Esophagus muscularis mucosa (tissue), 4 donors: ENCODE results near the gene ZNF160. TPM values are rescaled to one million over a fixed set of nuclear protein-coding genes. Genes with fewer than 3 reads are reported as not detected.
"Not testable (repeated sequence)": the region's sequence is repeated elsewhere in the genome, so short reads cannot be mapped to it uniquely, and the experiment has no call there.

ENCODE experiments used
- DNase-seq: peaks from one replicate; pipeline ENCODE4 v3.0.0-alpha.2; 2017; ENCODE audit errors: extremely low spot score
- H3K27ac ChIP-seq, 4 donors: fragments of 200-600 bp; sonication (generic); replicated peaks in 1 of 4; 1 replicate in 3 of 4; 2 replicates in 1 of 4; pipeline ENCODE4 v1.5.1; 2016 to 2019; ENCODE audit warnings: mild to moderate bottlenecking in 1 of 4
- H3K27me3 ChIP-seq, 4 donors: fragments of 200-600 bp; sonication (generic); one replicate each; pipeline versions ENCODE4 v1.5.1 to v1.6.0; 2016 to 2019
- H3K36me3 ChIP-seq, 4 donors: fragments of 200-600 bp; sonication (generic); one replicate each; pipeline ENCODE4 v1.5.1; 2016 to 2019
- H3K4me1 ChIP-seq, 4 donors: fragments of 200-600 bp; sonication (generic); one replicate each; pipeline ENCODE4 v1.5.1; 2016 to 2019
- H3K4me3 ChIP-seq, 4 donors: fragments of 200-600 bp; sonication (generic); 1 replicate in 2 of 4; 2 replicates in 2 of 4; pipeline ENCODE4 v1.5.1; 2016 to 2019; ENCODE audit warnings: mild to moderate bottlenecking in 4 of 4, moderate library complexity in 1 of 4
- H3K9me3 ChIP-seq, 4 donors: fragments of 200-600 bp; sonication (generic); 1 replicate in 3 of 4; 2 replicates in 1 of 4; pipeline ENCODE4 v1.5.1; 2016 to 2019
- CTCF ChIP-seq, 3 experiments: fragments of 200-600 bp in 2 of 3; fragments of 450-650 bp in 1 of 3; sonication (generic) in 2 of 3; IDR thresholded peaks; one replicate each; pipeline ENCODE4 v1.5.1; 2017 to 2019; ENCODE audit warnings: antibody characterized with exemption in 3 of 3, mild to moderate bottlenecking in 2 of 3, moderate library complexity in 1 of 3
- EP300 ChIP-seq: sonication (generic); formaldehyde crosslinking; IDR thresholded peaks from one replicate; pipeline ENCODE4 v1.6.1; 2017; ENCODE audit warnings: antibody characterized with exemption
- POLR2A ChIP-seq: fragments of 450-650 bp; IDR thresholded peaks from one replicate; pipeline ENCODE4 v1.6.1; 2017; ENCODE audit warnings: antibody characterized with exemption, moderate library complexity, mild to moderate bottlenecking, low read depth
- POLR2AphosphoS5 ChIP-seq, 2 donors: sonication (generic); formaldehyde crosslinking; IDR thresholded peaks; one replicate each; pipeline ENCODE4 v1.6.1; 2017; ENCODE audit warnings: antibody characterized with exemption in 2 of 2
- WGBS: methylation state at CpG from one replicate; pipeline ENCODE4 v1.1.5; 2018; 5-methylcytosine and 5-hydroxymethylcytosine counted together
- intact Hi-C: fragments of 100-400 bp; cut with DNase I; formaldehyde crosslinking; loops from one replicate; pipeline ENCODE4 v1.15.1; 2023
- total RNA-seq, 4 donors: library from RNA; depleted of rRNA; stranded (reverse); fragments of >200 nt; gene quantifications; one replicate each; pipeline versions ENCODE4 v1.1.0 to v1.2.1, GENCODE V29; 2016

The ZNF160 gene
- total RNA-seq, 4 donors from 2014 or later = 25.3 to 40.3 (median 27.1) TPM

- Histone ChIP-seq H3K9me3 (peaks cover 0 to 3% (median 0%) of the 10 kb centered on the region in 4 donors), H3K4me3 (peak within 1 kb of the TSS; percentile 64 to 79 (median 74)), H3K36me3 (no peaks in the 10 kb centered on the region), H3K4me1 (peaks cover 10 to 24% (median 21%) of the 10 kb centered on the region in 4 donors), H3K27me3 (no peaks in the 10 kb centered on the region), H3K27ac (peak within 1 kb of the TSS; percentile 76 to 84 (median 82))
- intact Hi-C loops = no loop called here
- TF ChIP-seq CTCF (IDR thresholded peaks at IDR 0.05) = no peak
- TF ChIP-seq POLR2AphosphoS5 (IDR thresholded peaks at IDR 0.05) = peak; percentile 75 to 83
- TF ChIP-seq POLR2A = no peak
- TF ChIP-seq EP300 = no peak
- no peak for DNase-seq
- WGBS = under 1% methylated on average over 45 of the region's 51 CpGs
Observed at GRCh38 chr19:53132141-53132991, 29.1 kb upstream of the ZNF160 start, which contains the start of gene ZNF415. TSS of gene ZNF415 (minus strand) at chr19:53132910. CDS start at chr19:53122676, 10,234 bp downstream.

DNA sequence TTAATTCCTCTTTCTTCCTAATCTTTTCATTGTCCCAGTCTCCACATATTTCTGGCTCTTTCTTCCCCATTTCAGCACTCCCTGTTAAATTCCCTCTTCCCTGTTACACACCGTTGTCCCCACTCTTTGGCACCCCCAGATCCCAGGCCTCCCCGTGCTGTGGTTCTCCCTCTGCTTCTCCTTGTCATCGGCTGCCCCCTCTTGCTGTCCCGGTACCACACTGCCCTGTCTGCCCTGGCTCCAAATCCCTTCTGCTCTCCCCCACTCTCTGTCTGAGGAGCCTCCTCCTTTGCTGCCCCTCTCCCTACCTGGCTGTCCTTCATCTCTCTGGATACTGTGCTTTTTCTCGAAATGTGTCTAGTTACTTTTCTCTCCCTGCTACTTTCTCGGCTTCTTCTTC is 28.5 kb upstream of the ZNF160 start:
- peaks cover 10 to 24% (median 21%) of the 10 kb centered on the region in 4 donors for H3K4me1 ChIP-seq
- H3K9me3 ChIP-seq = no peaks in the 10 kb centered on the region
- intact Hi-C loops = no loop called here
- H3K27me3 ChIP-seq = no peaks in the 10 kb centered on the region
- WGBS = 36% methylated on average over 6 of the region's 6 CpGs
- peak overlapping the region in 3 of 4 donors; percentile 76 to 84 (median 80) for H3K27ac ChIP-seq
- H3K36me3 ChIP-seq = no peaks in the 10 kb centered on the region
- DNase-seq = no peak
- peak overlapping the region; percentile 64 to 79 (median 74) for H3K4me3 ChIP-seq
- TF ChIP-seq POLR2A = no peak
- no peak for TF ChIP-seq CTCF (IDR thresholded peaks at IDR 0.05)
- no peak for TF ChIP-seq POLR2AphosphoS5 (IDR thresholded peaks at IDR 0.05)
- no peak for TF ChIP-seq EP300

- Histone ChIP-seq H3K9me3 (no peaks in the 10 kb centered on the region), H3K4me3 (peak overlapping the region in 1 of 4 donors; percentile 64), H3K27ac (no peak overlapping the region), H3K4me1 (peaks cover 10 to 24% (median 21%) of the 10 kb centered on the region in 4 donors), H3K36me3 (no peaks in the 10 kb centered on the region), H3K27me3 (no peaks in the 10 kb centered on the region)
- no peak for TF ChIP-seq CTCF (IDR thresholded peaks at IDR 0.05)
- no peak for TF ChIP-seq EP300
- no peak for TF ChIP-seq POLR2A
- TF ChIP-seq POLR2AphosphoS5 (IDR thresholded peaks at IDR 0.05) = no peak
- 81% methylated on average over 4 of the region's 4 CpGs for WGBS
- DNase-seq = no peak
- intact Hi-C loops = no loop called here
Observed at GRCh38 chr19:53131085-53131590, 27.9 kb upstream of the ZNF160 start.

GRCh38 chr19:53130506-53130905 is 27.3 kb upstream of the ZNF160 start:
- peaks cover 10 to 24% (median 21%) of the 10 kb centered on the region in 4 donors for H3K4me1 ChIP-seq
- 86% methylated on average over 7 of the region's 7 CpGs for WGBS
- no peak for DNase-seq
- intact Hi-C loops = no loop called here
- H3K36me3 ChIP-seq = no peaks in the 10 kb centered on the region
- H3K9me3 ChIP-seq = no peaks in the 10 kb centered on the region
- no peaks in the 10 kb centered on the region for H3K27me3 ChIP-seq
- no peak overlapping the region for H3K4me3 ChIP-seq
- TF ChIP-seq POLR2A (no peak), EP300 (no peak), POLR2AphosphoS5 (IDR thresholded peaks at IDR 0.05) (no peak), CTCF (IDR thresholded peaks at IDR 0.05) (no peak)
- no peak overlapping the region for H3K27ac ChIP-seq

GRCh38 chr19:53126733-53127526 is 23.7 kb upstream of the ZNF160 start:
- H3K9me3 ChIP-seq, H3K4me3 ChIP-seq, DNase-seq, H3K27me3 ChIP-seq, intact Hi-C loops, H3K27ac ChIP-seq: not testable (repeated sequence)
- 81% methylated on average over 9 of the region's 15 CpGs for WGBS
- H3K4me1 ChIP-seq = peaks cover 9 to 16% (median 13%) of the 10 kb centered on the region in 4 donors
- peaks cover 0 to 18% (median 7%) of the 10 kb centered on the region in 4 donors for H3K36me3 ChIP-seq
